ENCODE data around the gene UBL7. TPM values are rescaled to one million over a fixed set of nuclear protein-coding genes. Genes with fewer than 3 reads are reported as not detected.

UBL7 gene
- total and polyA plus RNA-seq, 2 of the 8 experiments (the other 6 are each of a cell fraction or from before 2014, with no cell fraction given): 71.5 to 183 TPM

DNA sequence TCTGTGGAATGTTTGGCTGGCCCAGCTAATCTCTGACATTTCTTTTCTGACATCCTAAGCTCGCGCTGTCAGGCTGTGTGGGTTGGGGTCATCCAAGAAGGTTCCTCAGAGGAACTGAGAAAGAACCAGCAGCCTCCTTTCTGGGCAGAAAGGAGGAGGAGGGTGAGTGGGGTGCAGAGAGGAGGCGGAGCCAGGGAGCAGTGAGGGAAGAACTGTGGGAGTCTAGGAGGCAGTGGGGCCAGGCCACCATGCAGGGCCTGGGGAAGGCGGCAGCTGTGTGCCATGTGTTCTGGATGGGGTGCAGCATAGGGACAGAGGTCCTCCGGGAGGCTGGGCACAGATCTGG lies 32.5 kb downstream of the UBL7 start:
- H4K91ac ChIP-seq (replicated peaks; ENCODE audit: insufficient read length, low read length): no peak overlapping the region
- no peak overlapping the region for H2BK15ac ChIP-seq (ENCODE audit: low read length)
- ChIA-PET POLR2A (ENCODE audit: partially characterized antibody) (interaction anchor here (1.4 to 1.5 kb wide), 2 partner anchors 17 to 25 kb away, joined by 3 read pairs; no protein-coding TSS in a partner anchor), CTCF (ENCODE audit: partially characterized antibody) (interaction anchor here (0.9 to 41.3 kb wide), 6 partner anchors 9 to 49 kb away, joined by 3 to 1311 read pairs (median 8); partner anchors contain the start of gene CYP11A1)
- no peak overlapping the region for H3K18ac ChIP-seq (ENCODE audit: extremely low read depth, low read length)
- peaks cover 0 to 12% (median 9%) of the 10 kb centered on the region in 4 experiments; a peak in 5 of 7 replicates for H3K27me3 ChIP-seq (replicated peaks in 1 of 4; ENCODE audit: control insufficient read depth in 3 of 4, extremely low read depth in 1 of 4, insufficient read depth in 3 of 4, low read length in 3 of 4)
- no peak overlapping the region for H3K56ac ChIP-seq (replicated peaks; ENCODE audit: insufficient read length, low read depth, low read length)
- H4K5ac ChIP-seq (ENCODE audit: insufficient read length, low read depth, low read length): no peak overlapping the region
- H4K8ac ChIP-seq (ENCODE audit: extremely low read depth, insufficient read depth, low read length): no peak overlapping the region
- no peak overlapping the region for H2BK120ac ChIP-seq (replicated peaks; ENCODE audit: low read depth, low read length)
- no peak overlapping the region for H2AFZ ChIP-seq (ENCODE audit: low read length)
- no peak overlapping the region for H2BK20ac ChIP-seq (ENCODE audit: low read length)
- no peak overlapping the region for H3K14ac ChIP-seq (ENCODE audit: insufficient read length)
- DNase-seq (ENCODE audit: low read depth in 1 of 2, low spot score in 2 of 2) (no peak), FAIRE-seq (no peak)
- H3K4me1 ChIP-seq (replicated peaks in 1 of 4; ENCODE audit: control insufficient read depth in 3 of 4, insufficient read depth in 4 of 4, low read length in 3 of 4): peaks cover 0 to 13% (median 5%) of the 10 kb centered on the region in 4 experiments; a peak in 6 of 7 replicates
- 93% methylated on average over 3 of the region's 5 CpGs; no CpG with 5 or more reads in 1 of the 2 experiments for WGBS, 2 experiments (ENCODE audit: extremely low coverage in 1 of 2, insufficient coverage in 1 of 2, insufficient read length in 1 of 2, insufficient replicate concordance in 2 of 2, low coverage in 1 of 2, low lambda C conversion rate in 2 of 2, missing lambda C conversion rate in 1 of 2)
- H2BK5ac ChIP-seq (ENCODE audit: low read depth, low read length): no peak overlapping the region
- H3K9ac ChIP-seq (replicated peaks in 1 of 4; ENCODE audit: extremely low read depth in 1 of 4, low read depth in 3 of 4, low read length in 3 of 4): no peak overlapping the region
- no peak overlapping the region for H2AK5ac ChIP-seq (ENCODE audit: low read depth, low read length)
- H3K27ac ChIP-seq (ENCODE audit: low read depth, low read length): no peak overlapping the region
- peaks cover 10 to 27% of the 10 kb centered on the region in 2 experiments for H4K20me1 ChIP-seq (replicated peaks in 1 of 2; ENCODE audit: control insufficient read depth in 1 of 2, insufficient read depth in 2 of 2, low read length in 2 of 2)
- peaks cover 0 to 22% of the 10 kb centered on the region in 2 experiments; a peak in 2 of 4 replicates for H3K79me2 ChIP-seq (ENCODE audit: control insufficient read depth in 1 of 2, insufficient read depth in 2 of 2, low read length in 2 of 2)
- TF ChIP-seq SRF (IDR thresholded peaks at IDR 0.05; ENCODE audit: low read depth, low read length) (no peak), POLR2AphosphoS5 (IDR thresholded peaks at IDR 0.05; ENCODE audit: low read depth, low read length) (no peak), CBX8 (IDR thresholded peaks at IDR 0.05; ENCODE audit: borderline replicate concordance, low read depth, low read length) (no peak), ASH2L (IDR thresholded peaks at IDR 0.05; ENCODE audit: low read length) (no peak)
- peaks cover 3% of the 10 kb centered on the region for H3K79me1 ChIP-seq (ENCODE audit: low read depth, low read length)
- H2BK12ac ChIP-seq (ENCODE audit: low read depth, low read length): no peak overlapping the region
- H3K9me3 ChIP-seq (ENCODE audit: insufficient read depth in 2 of 2, low read depth in 1 of 2, low read length in 1 of 2): no peaks in the 10 kb centered on the region
- no peak overlapping the region for H3K4me3 ChIP-seq (ENCODE audit: extremely low read depth in 1 of 4, insufficient read depth in 2 of 4, low read depth in 3 of 4, low read length in 4 of 4)
- no peak overlapping the region for H3K4ac ChIP-seq (replicated peaks; ENCODE audit: insufficient read length, low read depth, low read length)
- H3K23ac ChIP-seq (ENCODE audit: insufficient read length): no peak overlapping the region
- H3K4me2 ChIP-seq (ENCODE audit: insufficient read depth in 1 of 2, low read depth in 2 of 2, low read length in 2 of 2): no peak overlapping the region
- no peaks in the 10 kb centered on the region for H3K36me3 ChIP-seq (ENCODE audit: control insufficient read depth in 2 of 4, insufficient read depth in 4 of 4, low read length in 3 of 4)
- H3K23me2 ChIP-seq (ENCODE audit: low read depth, low read length): peaks cover 10% of the 10 kb centered on the region; the same call in 1 of the 2 replicates

Measured in H1 (cell line).